Measurements from ENCODE around the gene PCSK6. TPM values are rescaled to one million over a fixed set of nuclear protein-coding genes. Genes with fewer than 3 reads are reported as not detected.

The PCSK6 gene
- total and polyA plus RNA-seq, 2 of the 8 experiments (the other 6 are each of a cell fraction or from before 2014, with no cell fraction given), result 1.9 to 4.0 TPM

DNA sequence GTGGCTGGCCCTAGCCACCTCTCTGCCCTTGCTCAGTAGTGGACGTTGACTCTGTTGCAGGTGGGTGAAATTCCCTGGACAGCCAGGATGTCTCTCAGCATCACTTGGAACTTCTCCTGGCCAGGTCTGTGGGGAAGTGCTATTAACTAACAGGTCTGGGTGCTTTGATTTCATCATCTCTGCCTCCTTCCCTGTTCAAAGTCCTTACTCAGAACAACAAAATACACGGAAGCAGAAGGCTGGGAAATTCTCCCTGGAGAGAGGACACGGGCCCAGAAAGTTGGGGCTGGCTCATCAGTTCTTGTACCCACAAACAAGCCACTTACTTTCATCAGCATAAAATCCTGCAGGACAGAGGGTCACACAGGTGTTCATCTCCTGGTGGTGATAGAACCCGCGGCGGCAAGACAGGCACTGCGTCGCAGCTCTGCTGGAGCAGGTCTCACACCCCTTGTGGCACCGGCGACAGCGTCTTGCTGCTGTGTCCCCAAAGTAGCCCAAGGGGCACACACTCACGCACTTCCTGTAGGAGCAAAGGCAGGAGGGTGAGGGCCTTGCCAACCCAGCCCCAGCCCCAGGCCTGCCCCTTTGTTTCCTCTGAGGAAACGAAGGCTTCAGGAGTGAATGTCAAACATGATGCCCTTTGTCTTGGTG lies 164.9 kb downstream of the PCSK6 start (continued):
- TF ChIP-seq FOSL1 (IDR thresholded peaks at IDR 0.05; ENCODE audit: insufficient read depth, low read depth, low read length) (no peak), CEBPB (IDR thresholded peaks at IDR 0.05; ENCODE audit: low read depth, low read length) (no peak), BRCA1 (IDR thresholded peaks at IDR 0.05; ENCODE audit: low read depth, low read length) (no peak), SP4 (IDR thresholded peaks at IDR 0.05; ENCODE audit: low read length) (no peak), TBP (IDR thresholded peaks at IDR 0.05; ENCODE audit: low read depth, low read length) (no peak), SIN3A (conservative IDR thresholded peaks at IDR 0.05 in 1 of 2, IDR thresholded peaks at IDR 0.05 in 1 of 2; ENCODE audit: low read depth in 1 of 2, low read length in 2 of 2) (no peak), CBX8 (IDR thresholded peaks at IDR 0.05; ENCODE audit: borderline replicate concordance, low read depth, low read length) (no peak), CHD2 (IDR thresholded peaks at IDR 0.05; ENCODE audit: low read length) (no peak), NANOG (IDR thresholded peaks at IDR 0.05; ENCODE audit: insufficient read depth, low read depth, low read length, poor library complexity, severe bottlenecking) (no peak)

Data from H1 (cell line).